GM18520 (cell line): ENCODE results near the gene SMAP2.
"Not testable (repeated sequence)": the region's sequence is repeated elsewhere in the genome, so short reads cannot be mapped to it uniquely, and the experiment has no call there.

Experiments used
- ATAC-seq: cut with Tn5 transposase; IDR thresholded peaks from one replicate; pipeline ENCODE4 v1.9.1; 2021; ENCODE audit not compliant: unreplicated experiment

The SMAP2 gene

DNA sequence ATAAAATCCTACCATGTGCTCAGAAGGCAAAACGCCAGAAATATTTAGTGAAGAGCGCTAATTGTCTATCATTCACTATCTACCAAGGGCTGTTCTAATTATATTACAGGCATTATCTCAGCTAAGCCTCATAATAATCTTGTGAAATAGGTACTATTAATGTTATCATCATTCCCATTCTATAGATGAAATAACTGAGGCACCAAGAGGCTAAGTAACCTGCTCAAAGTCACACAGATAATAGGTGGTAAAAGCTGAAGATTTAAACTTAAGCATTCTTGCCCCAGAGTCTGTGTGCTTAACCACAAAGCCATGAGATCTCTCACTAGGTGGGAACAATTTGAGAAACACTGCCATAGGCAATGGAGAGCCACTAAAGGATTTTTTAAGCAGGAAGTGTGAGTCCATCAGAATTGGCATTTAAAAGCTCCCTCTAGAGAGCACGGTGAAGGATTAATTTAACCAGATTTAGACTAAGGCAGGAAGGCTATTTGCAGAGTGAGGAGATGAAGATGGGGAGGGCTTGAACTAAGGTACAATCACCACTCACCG, 1.7 kb upstream of the SMAP2 start:
- ATAC-seq: no peak

DNA sequence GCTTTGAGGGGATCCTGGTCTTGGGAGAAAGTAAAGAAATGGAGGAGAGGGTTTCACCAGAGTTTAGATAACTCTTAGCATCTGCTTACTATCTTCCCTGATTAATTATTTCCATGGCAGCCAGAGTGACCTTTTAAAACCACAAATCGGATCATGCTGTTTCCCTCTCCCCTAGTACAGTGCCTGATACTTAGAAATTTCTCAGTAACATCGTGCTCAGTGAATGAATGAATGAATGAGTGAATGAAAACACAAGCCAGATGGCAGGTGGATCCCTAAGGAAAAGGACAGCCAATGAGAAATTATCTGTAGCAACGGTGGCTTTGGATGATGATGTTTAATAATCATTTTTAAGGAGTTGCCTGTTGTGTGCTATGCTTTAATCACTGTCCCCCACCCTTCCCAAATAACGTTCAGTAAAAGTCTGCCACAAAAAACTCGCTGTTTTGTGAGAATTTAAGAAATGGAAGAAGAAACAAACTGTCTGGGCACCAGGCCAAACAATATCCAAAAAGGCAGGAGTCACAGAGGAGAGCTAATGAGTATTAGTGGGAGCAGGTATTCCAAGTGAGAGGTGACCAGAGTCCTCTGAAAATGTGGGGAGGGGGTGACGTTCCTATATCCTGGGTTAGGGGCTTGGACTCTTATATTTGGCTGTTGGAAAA, 737 bp upstream of the SMAP2 start:
- no peak for ATAC-seq

GRCh38 chr1:40377512-40377911, 4.0 kb downstream of the SMAP2 start:
- no peak for ATAC-seq

DNA sequence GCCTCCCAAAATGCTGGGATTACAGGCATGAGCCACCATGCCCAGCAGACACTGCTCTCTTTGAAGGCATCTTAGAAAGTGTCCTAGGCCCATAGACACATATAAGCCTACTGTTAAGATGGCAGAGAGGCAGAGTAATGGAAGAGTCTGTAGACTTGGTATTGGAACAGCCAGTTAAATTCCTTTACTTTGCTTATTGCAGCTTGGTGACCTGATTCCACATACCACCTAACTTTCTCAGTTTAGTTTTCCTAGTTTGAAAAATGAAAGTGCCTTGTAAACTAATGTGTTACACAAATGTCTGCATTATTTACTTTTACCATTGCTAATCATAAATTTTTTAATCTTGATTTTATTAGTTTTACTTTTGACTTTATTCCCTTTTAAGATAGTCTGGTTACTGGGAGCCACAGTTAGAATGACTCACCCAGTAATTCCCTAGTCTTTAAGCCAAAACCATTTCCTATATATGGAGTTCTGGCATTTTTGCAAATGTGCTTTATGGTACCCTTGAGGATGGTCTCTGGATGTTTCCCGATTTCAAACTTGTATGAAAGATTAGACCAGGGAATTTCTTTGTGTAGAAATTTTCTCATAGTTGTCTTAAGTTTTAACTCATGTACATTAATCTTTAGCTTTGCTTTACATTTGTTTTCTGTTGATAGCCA, 6.4 kb downstream of the SMAP2 start:
- no peak for ATAC-seq

DNA sequence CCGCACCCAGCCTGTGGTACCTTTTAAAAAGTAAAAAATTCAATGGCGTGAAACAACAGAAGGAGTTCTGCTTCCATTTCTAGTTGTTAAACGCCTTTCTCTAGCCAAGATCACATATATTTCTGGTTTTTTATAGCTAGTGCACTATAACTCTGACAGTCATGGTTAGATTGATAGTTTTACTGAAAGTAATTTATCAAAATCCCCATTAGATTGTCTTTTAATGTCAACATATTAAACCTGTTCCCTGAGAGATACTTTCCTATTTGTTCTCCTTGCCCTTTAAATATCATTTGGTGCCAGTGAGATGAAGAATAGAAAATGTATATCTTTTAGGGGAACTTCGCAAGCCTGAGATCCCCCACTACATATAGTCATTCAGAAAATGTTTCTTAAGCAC, 7.3 kb downstream of the SMAP2 start:
- no peak for ATAC-seq

- ATAC-seq: peak; percentile 21
These were observed 8.0 kb downstream of the SMAP2 start for GRCh38 chr1:40381268-40382107.

DNA sequence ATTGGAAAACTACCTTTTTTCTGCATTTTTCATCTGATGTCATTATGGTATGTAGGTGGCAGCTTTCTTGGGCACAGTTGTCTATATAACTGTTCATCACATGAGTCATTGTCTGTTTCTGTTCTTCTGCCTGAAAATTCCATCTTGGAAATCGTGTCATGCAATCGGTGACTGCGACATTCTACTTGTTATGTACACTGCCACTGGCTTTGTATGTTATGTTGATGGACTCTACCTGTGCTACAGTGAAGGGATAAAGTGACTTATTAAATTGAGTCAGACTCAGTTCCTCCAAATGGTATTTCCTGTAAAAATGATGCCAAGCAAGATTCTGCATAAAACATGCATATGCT, 8.6 kb downstream of the SMAP2 start:
- no peak for ATAC-seq

DNA sequence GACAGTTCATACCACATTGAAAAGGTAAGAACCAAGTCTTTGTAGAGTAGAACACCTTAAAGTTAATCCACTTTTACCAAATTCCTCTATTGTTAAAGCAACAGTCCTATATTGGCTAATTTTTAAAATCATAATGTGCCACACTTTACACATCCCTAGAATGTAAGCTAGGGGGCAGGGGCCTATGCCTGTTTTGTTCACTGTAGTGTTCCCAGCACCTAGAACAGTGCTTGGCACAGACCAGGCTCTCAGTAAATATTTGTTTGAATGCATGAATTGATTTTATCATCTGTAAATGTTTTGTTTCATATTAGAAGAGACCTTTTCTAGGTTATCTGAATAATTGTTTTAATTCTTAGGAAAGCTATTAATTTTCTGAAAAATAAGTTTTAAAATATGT, 9.1 kb downstream of the SMAP2 start:
- no peak for ATAC-seq

- no peak for ATAC-seq
These were observed 9.6 kb downstream of the SMAP2 start for GRCh38 chr1:40383095-40383487.

DNA sequence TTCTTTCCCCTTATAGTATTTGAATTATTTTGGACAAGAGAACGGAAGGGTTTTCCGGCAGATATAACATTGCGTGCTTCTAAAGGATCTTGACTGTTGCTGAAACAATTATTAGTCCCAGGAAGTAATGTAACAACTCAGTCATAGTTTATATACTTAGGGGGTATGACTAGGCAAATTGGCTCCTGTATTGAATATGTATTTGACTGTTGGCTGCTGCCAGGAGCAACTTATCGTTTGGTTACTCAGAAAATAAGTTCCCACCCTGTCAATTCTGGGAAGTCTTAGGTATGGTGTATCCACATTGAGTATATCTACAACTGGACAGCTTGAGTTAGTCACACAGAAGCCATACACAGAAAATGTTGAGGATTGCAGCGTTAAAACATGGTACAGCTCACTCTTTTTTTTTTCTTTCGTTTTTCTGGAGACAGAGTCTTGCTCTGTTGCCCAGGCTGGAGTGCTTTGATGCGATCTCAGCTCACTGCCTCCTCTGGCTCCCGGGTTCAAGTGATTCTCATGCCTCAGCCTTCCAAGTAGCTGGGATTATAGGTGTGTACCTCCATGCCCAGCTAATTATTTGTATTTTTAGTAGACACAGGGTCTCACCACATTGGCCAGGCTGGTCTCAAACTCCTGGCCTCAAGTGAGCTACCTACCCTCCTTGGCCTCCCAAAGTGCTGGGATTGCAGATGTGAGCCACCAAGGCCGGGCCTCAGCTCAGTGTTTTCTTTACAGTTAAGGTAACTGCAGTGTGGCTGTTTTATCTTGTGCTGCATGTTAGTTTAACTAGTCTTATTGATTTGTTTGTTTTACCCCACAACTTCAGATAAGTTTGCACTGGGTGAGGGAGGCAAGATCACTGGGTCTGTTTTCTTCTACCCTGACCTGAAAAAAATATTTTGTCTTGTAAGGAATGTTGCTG, 10.2 kb downstream of the SMAP2 start:
- ATAC-seq: no peak

DNA sequence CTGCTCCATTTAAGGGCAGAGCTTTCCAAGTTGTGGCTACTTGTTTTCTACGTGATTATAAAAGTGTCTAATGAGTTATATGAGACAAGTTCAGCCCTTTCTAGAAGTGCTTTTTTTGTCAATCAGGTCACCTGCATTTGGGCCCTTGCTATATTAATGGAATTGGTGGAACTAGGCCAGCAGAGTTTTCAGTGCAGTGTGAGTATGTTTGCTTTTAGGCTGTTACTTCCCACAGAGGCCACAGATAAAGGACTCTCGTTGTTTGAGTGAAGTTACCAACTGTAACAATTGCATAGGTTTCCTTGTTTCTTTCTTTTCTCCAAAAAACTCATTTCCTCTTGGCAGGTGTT, 10.9 kb downstream of the SMAP2 start:
- ATAC-seq: no peak

- no peak for ATAC-seq
These were observed 11.4 kb downstream of the SMAP2 start for GRCh38 chr1:40384887-40385286.

GRCh38 chr1:40385437-40386358, 12.2 kb downstream of the SMAP2 start:
- ATAC-seq: peak; percentile 68

DNA sequence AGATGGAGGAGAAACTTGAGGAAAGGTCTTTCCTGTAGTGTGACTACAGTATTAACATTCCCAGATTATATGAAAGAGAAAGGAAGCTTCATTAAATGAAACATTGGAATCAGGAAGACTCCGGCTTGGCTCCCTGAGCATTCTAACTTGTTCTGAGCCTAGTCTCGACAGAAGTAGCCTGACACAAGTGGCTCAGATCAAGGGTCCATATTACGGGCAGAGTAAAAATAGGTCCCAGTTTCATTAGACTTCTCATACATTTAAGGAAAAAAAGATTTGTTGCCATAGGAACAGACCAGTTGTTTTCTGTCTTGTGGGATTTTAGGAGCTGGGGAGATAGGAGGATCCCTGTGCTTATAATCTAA, 12.8 kb downstream of the SMAP2 start:
- ATAC-seq: no peak

DNA sequence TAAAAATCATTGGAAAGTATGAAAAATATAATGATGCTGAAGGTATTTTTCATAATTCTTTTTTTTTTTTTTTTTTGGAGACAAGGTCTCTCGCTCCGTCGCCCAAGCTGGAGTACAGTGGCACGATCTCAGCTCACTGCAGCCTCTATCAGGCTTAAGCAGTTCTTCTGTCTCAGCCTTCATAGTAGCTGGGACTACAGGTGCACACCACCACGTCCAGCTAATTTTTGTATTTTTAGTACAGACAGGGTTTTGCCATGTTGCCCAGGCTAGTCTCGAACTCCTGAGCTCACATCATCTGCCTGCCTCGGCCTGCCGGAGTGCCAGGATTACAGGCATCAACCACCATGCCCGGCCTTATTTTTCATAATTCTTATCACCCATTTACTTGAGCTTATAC, 13.3 kb downstream of the SMAP2 start:
- no peak for ATAC-seq

- not testable (repeated sequence) for ATAC-seq
These were observed 14.1 kb downstream of the SMAP2 start for GRCh38 chr1:40387381-40388306.

GRCh38 chr1:40388456-40389321, 15.2 kb downstream of the SMAP2 start:
- not testable (repeated sequence) for ATAC-seq

DNA sequence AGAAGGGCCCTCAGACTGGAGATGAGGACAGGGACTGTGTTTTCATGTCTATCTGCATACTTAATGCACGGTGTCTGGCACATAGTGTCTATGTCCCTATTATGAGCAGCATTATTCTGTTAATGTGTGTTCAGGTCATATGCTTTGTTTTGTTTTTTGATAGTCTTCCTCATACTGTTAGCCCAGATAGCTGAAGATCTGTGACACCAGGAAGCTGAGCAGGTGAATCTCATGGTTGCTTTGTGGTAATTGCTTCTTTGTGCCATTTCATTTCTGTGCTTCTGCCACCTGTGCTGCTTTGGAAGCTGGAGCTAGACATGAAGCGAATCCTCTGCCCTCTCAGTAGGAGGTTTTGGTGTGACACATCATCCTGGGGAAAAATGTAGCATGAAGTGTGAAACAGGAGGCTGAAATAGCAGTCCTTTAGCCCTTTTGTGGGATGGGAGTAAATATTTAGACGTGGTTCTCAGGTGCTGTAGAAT, 15.8 kb downstream of the SMAP2 start:
- no peak for ATAC-seq
